AG08395 (cell line): ENCODE results near the gene SLC38A10.
"Not testable (repeated sequence)": the region's sequence is repeated elsewhere in the genome, so short reads cannot be mapped to it uniquely, and the experiment has no call there.

Experiments
- DNase-seq: peaks from one replicate; pipeline ENCODE4 v3.0.0; 2012; ENCODE audit warnings: mixed read lengths, low spot score

Gene SLC38A10

GRCh38 chr17:81228420-81228819 lies 66.7 kb downstream of the SLC38A10 start:
- no peak for DNase-seq

GRCh38 chr17:81227630-81228029 lies 67.5 kb downstream of the SLC38A10 start:
- not testable (repeated sequence) for DNase-seq

- DNase-seq, result no peak
These were observed 71.4 kb downstream of the SLC38A10 start for GRCh38 chr17:81223762-81224130.

- peak; percentile 100 for DNase-seq
These were observed 72.0 kb downstream of the SLC38A10 start, which contains the start of gene CEP131 for GRCh38 chr17:81222906-81223761. CEP131 (minus strand) TSS chr17:81222965; CDS start chr17:81220056, 2,909 bp downstream.

- no peak for DNase-seq
These were observed 72.5 kb downstream of the SLC38A10 start for GRCh38 chr17:81222620-81222905.

GRCh38 chr17:81221842-81222619 lies 73.1 kb downstream of the SLC38A10 start:
- DNase-seq, result peak; percentile 18

- no peak for DNase-seq
These were observed 73.7 kb downstream of the SLC38A10 start for GRCh38 chr17:81221371-81221841.

GRCh38 chr17:81219476-81220180 lies 75.5 kb downstream of the SLC38A10 start:
- no peak for DNase-seq

GRCh38 chr17:81218991-81219390 lies 76.1 kb downstream of the SLC38A10 start:
- DNase-seq, result no peak

GRCh38 chr17:81218459-81218858 lies 76.6 kb downstream of the SLC38A10 start:
- DNase-seq, result no peak

- no peak for DNase-seq
These were observed 77.6 kb downstream of the SLC38A10 start for GRCh38 chr17:81217491-81217890.

GRCh38 chr17:81213978-81214377 lies 81.1 kb downstream of the SLC38A10 start:
- DNase-seq, result no peak

GRCh38 chr17:81212365-81212764 lies 82.7 kb downstream of the SLC38A10 start:
- no peak for DNase-seq

GRCh38 chr17:81210868-81211267 lies 84.2 kb downstream of the SLC38A10 start:
- no peak for DNase-seq

- no peak for DNase-seq
These were observed 84.6 kb downstream of the SLC38A10 start for GRCh38 chr17:81210466-81210865.

GRCh38 chr17:81209141-81209540 lies 86.0 kb downstream of the SLC38A10 start:
- no peak for DNase-seq

- DNase-seq, result no peak
These were observed 86.5 kb downstream of the SLC38A10 start for GRCh38 chr17:81208651-81209050.

GRCh38 chr17:81207610-81208581 lies 87.2 kb downstream of the SLC38A10 start:
- DNase-seq, result no peak

- DNase-seq, result no peak
These were observed 88.5 kb downstream of the SLC38A10 start for GRCh38 chr17:81206657-81207056.

- no peak for DNase-seq
These were observed 88.9 kb downstream of the SLC38A10 start for GRCh38 chr17:81206166-81206565.

- no peak for DNase-seq
These were observed 90.5 kb downstream of the SLC38A10 start for GRCh38 chr17:81204578-81204977.
